Suprapubic skin (tissue), 3 donors: ENCODE results near the gene TNFAIP2.

Experiments
- CTCF ChIP-seq, 2 donors: fragments of 200-600 bp in 1 of 2; fragments of 450-650 bp in 1 of 2; sonication (generic) in 1 of 2; IDR thresholded peaks; one replicate each; pipeline ENCODE4 v1.5.1; 2016 to 2019; ENCODE audit warnings: antibody characterized with exemption in 2 of 2, mild to moderate bottlenecking in 1 of 2, moderate library complexity in 1 of 2
- POLR2A ChIP-seq, 2 donors: fragments of 450-650 bp; IDR thresholded peaks; one replicate each; pipeline ENCODE4 v1.6.1; 2017; ENCODE audit warnings: antibody characterized with exemption in 2 of 2, mild to moderate bottlenecking in 2 of 2, moderate library complexity in 2 of 2

- no peak for TF ChIP-seq POLR2A (IDR thresholded peaks at IDR 0.05)
- TF ChIP-seq CTCF (IDR thresholded peaks at IDR 0.05): no peak
These were observed 21.9 kb upstream of the TNFAIP2 start for GRCh38 chr14:103101257-103101962.
